GM19023 (cell line): ENCODE results near the gene ZNF474.

Source experiments
- ATAC-seq: cut with Tn5 transposase; IDR thresholded peaks from one replicate; pipeline ENCODE4 v1.9.1; 2021; ENCODE audit warnings: mild to moderate bottlenecking, moderate library complexity; ENCODE audit not compliant: unreplicated experiment

The ZNF474 gene

DNA sequence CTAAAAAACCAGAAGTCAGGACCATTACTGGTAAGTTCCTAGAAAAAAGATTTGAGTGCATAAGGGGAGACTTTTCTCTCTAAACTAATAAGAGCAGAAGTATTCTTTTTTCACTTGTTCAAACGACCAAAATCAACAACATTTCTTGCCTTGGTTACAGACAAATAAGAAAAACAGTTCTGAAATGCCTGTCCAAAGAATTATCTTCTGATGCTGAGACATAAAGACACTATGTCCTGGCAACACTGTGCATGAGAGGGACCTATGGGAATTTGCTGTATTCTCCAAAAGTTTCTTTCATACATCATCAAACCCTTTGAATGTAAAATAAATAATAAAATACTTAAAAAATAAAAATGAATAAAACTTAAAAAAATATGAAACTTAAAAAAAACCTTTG is 50.4 kb downstream of the ZNF474 start:
- no peak for ATAC-seq

DNA sequence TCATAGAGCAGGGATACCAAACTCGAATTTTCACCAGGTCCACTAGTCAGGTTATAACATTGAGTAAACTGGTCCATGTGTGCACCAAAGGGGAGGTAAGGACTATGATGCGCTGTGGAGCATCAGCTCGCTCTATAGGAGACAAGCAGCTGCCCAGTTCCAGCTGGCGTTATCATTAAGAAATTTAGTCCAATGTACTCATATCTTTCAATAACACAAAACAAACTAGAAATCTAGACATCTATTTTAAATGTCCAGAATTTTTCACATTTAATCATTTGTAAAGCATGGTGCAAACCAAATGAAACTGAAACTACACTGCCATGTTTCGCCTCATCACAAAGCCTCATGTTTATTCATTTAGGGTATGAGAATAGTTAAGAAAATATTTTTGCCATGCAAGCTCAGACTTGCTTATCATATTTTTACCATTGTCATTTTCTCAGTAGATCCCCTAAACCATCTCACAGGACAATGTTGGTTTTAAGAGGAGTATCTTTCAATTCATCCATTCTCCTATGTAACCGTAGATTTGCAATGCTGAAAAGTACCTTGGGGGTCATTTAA is 50.9 kb downstream of the ZNF474 start:
- ATAC-seq: no peak

DNA sequence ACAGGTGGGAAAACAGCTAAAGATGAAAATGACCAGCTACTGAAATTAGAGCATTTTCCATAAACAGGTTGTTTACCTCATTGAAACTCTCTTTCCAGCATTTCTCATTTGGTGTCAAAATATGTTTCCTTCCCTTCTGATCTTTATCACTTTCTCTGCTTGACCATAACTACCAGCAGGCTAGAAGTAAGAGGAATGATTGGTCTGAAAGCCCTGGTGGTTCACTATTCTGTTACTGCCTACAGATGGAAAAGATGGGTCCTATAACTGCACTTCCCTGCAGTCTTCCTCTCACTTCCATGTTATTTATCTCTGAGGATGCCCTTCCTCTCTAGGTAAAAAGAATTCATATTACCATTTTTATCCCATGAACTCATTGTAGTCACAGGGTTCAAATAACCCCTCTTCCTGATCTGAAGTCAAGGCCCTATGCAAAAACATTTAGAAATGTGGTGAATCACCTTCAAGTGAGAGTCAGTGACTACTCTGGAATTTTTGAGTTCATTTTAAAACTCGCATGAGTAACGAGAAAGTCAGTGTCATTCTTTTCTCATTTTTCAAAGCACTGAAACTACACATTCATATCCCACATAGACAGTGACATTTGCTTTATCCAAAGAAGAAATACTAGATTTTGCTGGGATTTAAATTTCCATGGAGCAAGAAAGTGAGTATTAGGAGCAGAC is 51.7 kb downstream of the ZNF474 start:
- no peak for ATAC-seq

DNA sequence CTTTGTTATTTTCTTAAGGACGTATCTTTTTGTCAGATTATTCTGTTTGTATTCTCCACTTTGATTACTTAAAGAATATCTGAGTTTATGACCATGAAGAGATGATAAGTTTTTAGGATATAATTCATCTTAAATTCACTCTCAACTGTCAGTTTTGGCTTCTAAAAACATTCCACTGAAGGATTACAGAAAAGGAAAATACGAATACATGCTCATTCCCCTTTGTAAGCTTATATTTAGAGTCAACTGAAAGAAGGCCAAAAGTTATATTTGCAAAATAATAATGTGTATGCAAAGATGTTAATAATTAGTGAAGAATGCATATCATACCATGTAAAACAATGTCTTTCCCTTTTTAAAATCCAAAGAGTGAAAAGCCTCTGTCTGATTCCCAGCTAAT is 52.5 kb downstream of the ZNF474 start:
- ATAC-seq: no peak

DNA sequence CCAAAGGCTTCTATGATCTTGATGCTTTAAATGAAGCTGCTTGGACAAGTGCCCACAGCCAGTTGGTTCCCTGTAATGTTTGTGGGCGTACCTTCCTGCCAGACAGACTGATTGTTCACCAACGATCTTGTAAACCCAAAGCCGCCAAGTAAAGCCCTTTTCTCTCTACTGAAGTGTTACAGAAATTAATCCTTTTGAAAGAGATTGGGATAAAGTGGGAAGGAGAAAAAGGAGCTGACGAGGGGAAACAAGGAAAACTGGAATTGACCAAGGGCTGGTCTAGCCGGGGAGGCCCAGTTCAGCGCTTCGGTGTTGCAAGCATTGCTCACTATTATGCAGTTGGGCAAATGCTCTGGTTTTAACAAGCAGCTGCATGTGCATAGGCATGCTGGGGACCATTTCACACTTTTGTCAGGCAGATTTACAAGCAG is 53.2 kb downstream of the ZNF474 start:
- ATAC-seq: no peak

DNA sequence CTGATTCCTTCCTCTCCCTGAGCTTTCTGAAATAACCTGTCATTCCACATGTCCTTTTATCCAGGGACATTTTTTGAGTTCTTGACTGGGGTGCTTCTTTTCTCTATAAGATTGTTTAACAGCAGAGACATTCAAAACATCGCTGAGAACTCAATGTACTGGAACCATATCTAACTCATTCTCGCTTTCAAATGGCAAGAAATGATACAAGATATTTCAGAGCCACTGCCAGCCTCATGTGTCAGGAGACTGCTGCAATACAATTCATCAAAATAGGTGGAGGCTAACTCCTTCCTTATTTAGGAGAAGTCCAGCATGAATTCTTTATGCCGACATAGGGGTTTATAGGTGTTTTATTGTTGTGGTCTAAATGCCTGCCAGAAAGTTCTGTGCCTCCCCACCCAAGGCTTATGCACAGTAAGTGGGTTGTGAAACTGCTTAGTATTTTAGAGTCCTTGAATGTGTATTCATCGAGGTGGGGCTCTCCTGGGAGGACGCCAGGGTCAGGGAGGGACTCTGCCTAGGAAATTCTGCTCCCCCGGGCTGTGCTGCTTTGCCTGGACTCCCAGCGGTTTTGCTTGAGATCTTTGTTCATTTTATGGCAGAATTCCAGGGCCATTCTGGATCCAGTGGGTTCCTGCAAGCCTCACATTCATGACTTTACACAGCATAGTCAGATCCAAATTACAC is 53.9 kb downstream of the ZNF474 start:
- no peak for ATAC-seq

DNA sequence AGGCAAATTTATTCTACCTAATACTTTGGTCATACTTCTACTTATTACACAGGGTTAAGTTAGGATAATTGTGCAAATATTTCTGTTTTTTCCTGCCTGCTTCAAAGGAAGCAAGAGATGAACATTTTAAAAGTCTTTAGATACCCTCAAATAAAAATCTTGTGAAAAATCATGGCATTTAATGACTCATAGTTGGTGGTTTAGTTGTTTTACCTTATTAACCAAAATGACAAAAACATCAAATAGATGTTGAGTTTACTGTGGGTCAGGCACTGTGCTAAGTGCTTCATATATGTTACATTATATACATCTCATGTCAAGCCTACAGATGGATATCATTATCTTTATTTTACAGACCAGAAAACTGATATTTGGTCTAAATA is 54.4 kb downstream of the ZNF474 start:
- ATAC-seq: no peak

DNA sequence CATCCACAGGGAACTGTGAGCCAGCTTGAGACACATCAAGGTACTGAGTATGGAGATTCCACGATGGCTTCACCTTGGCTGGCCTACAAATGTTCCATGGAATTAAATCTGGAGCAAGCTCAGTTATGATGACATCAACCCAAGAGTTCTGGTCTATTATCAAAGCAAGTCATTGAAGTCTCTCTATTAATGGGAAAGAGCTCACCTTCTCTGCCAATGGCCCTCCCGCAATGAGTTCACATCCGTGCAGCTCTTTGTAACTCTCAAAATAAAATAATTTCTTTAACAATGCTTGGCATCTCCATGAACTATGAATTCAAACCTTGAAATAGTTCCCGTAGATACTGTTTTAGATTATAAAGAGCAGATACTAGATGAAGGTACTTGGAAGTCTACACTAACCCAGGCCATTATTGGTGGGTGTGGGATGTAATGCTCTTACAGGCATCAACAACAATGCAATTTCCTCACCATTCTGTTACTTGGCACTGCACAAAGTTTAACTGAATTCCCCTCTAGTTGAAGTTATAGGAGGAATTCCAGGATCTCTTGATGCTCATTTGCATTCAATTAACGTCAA is 55.4 kb downstream of the ZNF474 start:
- ATAC-seq: no peak

DNA sequence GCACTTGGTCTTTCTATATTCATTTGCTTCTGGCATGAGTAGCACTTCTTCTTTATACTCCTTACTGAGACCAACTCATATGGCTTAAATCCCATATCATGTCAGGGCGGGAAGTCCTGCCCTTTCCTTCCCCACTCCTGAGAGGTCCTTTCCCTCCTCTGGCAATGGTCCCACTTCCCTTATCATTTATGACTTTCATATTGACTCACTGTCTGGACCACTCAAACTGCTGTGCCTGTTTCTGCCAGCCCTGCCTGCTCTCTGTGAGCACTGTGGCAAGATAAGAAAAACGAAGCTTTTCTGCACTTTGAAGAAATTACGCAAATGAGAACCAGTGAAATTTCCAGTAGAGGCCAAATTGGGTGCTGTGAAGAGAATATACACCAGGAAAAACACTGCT is 58.1 kb downstream of the ZNF474 start:
- ATAC-seq: no peak

DNA sequence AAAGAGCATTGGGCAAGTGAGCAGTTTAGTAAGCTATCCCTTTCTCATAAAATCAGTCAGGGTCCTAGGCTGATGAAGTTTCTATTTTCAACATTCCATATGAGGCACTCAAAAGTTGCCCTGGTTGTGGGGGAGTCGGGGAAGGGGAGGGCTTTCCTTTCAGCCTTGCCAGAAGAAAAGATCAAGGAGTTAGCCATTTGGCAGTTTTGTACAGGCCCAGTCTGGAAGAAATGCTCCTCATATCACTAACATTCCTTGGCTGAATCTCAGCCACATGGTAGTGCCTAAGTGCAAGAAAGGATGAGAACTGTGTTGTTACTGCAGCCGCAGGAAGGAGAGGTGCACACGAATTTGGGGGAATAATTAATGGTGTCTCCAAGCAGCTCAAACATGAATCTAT is 60.8 kb downstream of the ZNF474 start:
- no peak for ATAC-seq

DNA sequence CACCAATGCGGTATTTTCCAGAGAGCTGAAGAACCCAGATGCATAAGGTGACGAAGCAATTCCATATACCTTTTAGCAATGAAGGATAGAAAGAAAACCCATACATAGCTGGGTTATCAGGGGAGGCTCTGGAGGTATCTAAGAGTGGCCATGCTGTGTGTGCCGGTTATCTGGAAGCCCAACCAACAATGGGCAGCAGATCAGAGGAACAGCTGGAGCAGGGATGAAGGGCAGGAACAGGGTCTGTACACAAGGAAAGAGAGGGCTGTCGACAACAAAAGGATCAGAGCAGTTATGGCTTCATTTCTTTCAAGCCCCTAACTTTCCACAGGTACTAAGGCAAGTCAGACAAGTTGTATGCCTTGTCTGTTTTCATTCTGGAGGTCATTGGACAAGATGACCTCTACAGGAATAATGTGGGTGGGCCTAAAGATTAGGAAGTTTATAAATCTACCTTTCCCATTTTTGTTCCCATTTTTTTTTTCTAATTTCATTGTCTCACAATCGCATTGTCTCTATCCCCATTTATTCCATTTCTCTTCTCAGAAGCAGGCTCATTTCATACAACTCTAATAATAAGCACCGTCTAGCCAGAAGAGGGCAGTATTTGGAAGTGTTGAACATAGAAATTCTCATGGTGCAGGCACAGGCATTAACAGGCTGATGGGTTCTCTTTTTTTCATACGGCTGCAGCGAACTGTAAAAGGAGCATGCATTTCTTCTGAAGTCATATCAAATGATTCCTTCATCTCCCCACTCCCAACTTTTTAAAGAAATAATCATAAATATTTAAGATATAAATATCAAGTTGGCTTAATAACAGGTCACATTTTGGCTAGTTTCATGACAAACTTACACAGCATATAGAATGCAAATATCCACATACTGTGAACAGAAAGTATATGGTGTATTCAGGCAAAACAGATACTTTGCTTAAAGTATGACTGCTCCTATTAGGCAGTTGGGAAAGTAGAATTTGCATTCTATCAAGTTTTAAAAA is 63.5 kb downstream of the ZNF474 start:
- peak; percentile 85 for ATAC-seq

DNA sequence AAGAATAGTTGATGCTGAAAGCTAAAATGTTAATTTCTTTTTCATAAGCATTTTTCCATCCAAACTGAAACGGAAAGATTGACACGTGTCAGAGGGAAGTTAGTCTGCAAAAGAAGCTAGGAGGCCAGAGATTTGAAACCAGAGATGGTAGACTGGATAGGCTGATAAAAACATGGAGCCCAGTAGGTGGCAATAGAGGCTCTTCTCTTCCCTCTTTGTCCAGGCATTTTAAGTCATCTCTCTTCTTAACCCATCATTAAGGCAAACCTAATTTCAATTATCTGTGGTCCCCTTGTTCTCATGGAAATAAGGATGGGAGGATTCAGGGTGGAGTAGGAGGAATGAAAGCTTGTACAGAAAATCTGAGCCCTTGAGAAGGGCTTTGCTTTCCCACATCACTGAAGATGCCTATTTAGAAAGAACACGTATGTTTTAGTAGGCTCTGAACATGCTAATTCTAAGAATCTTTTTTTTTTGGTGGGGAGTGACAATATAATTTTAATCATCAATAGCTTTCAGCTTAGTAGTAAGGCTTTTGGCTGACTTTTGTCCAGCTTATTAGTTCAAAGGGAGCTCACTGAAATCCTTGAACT is 66.6 kb downstream of the ZNF474 start:
- no peak for ATAC-seq

DNA sequence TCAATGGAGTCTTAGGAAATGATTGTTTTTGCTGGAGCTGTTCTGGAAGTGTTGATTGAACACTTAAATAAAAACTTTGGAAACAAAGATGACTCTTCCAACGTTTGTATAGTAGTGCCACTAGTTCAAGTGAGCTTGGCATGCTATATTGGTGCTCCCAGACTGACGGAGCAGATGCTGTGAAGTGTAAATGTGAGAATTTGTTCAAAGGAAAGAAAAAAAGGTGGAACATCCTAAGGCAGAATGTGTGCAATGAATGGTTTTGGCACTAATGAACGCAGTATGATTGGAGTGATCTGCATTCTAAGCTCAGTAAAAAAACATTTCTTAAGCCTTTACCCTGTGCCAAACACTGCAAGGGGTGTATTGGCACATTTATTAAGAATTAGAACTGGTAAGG is 69.8 kb downstream of the ZNF474 start:
- ATAC-seq: no peak

DNA sequence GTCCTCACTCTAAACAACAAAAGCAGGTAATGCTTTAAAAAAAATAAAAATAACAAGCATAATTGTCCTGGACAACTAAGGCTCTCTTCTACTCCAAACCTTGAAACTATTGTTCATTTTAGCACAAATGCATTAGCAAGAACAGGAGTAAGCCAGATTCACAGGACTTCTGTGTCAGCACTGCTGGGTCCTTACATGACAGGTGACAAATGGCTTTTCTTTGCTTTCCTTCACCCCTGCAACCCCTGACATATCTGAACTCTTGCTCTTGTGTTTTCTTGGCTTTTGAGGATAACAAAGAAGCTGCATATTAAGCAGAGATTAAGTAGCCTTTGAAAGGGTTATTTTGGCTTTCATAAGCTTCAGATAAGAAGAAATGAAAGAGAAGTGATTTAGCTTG is 71.1 kb downstream of the ZNF474 start:
- no peak for ATAC-seq

DNA sequence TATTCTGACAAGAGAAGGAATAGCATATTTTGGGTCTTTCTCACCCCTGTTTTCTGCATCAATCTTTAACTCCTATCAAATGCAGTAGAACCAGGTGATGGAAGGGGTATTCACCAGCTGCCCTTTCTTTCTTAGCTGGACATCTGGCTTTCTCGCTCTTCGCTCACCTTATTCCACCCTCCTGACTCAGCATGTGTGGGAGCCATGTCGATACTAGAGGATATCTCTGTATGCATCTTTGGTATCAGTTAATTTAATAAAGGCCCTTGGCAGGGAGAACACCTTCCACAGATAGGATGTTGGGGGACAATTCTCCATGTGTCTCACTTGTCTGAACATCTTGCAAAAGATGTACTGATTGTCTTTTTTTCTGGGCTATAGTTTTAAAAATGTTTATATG is 71.5 kb downstream of the ZNF474 start:
- ATAC-seq: no peak

DNA sequence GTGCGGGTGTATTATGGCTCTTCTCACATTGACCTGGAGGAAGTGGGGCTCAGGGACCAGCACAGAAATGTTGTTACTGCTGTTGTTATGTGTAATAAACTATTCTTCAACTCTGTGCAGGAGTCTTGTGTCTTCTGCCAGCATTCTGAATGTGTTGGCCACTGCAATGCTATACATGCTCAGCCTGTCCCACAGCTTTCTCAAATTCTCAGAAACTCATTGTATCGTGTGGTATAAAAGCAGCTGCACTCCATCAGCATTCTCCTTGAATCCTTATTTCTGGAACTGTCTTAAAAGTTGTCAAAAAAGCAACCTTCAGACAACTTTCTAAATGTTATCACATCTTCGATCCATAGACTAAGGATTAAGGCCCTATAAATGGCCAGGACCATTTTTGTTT is 72.0 kb downstream of the ZNF474 start:
- no peak for ATAC-seq

DNA sequence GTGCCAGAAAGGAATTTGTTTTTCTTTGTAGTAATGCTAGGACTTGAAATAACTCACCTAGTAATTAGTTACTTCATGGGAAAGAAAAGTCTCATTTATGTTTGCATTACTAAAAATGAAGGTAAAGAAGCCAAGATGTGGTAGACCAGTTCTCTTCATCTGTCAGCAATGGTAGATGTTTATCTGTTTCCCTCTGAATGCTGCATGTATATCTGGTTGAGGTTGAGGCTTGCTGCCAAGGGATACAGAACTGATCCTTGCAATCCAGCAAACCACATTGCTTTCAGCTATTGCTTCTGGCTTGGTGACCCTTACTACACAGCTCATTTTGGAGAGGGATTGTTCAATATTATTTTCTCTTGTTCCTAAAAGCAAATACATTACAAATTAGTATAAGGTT is 73.6 kb downstream of the ZNF474 start:
- ATAC-seq: no peak
